Lower leg skin (tissue), 4 donors: ENCODE measurements around the gene NDUFB5. TPM values are rescaled to one million over a fixed set of nuclear protein-coding genes. Genes with fewer than 3 reads are reported as not detected.

Source experiments
- DNase-seq, 2 donors: peaks; one replicate each; pipeline ENCODE4 v3.0.0-alpha.2; 2019; ENCODE audit warnings: low spot score in 2 of 2
- H3K4me3 ChIP-seq: fragments of 200-600 bp; sonication (generic); 2 replicates; pipeline ENCODE4 v1.5.1; 2017; ENCODE audit warnings: mild to moderate bottlenecking, low read depth; ENCODE audit not compliant: poor library complexity, severe bottlenecking
- CTCF ChIP-seq, 3 donors: fragments of 450-650 bp; IDR thresholded peaks; one replicate each; pipeline ENCODE4 v1.5.1; 2016; ENCODE audit warnings: antibody characterized with exemption in 3 of 3, mild to moderate bottlenecking in 3 of 3, moderate library complexity in 2 of 3
- POLR2A ChIP-seq, 2 donors: fragments of 450-650 bp; IDR thresholded peaks; one replicate each; pipeline ENCODE4 v1.6.1; 2016 to 2017; ENCODE audit warnings: antibody characterized with exemption in 2 of 2, mild to moderate bottlenecking in 1 of 2, moderate library complexity in 1 of 2
- WGBS, 2 donors: methylation state at CpG; one replicate each; pipeline ENCODE4 v1.1.5; 2018; 5-methylcytosine and 5-hydroxymethylcytosine counted together
- intact Hi-C: fragments of 100-400 bp; cut with DNase I; formaldehyde crosslinking; loops from one replicate; pipeline ENCODE4 v1.15.0; 2023; ENCODE audit warnings: low total_unique reads
- total RNA-seq, 4 donors: library from RNA; depleted of rRNA; stranded (reverse); fragments of >200 nt; gene quantifications; one replicate each; pipeline ENCODE4 v1.1.0, GENCODE V29; 2016

Gene NDUFB5
- total RNA-seq, 4 donors from 2014 or later = 61.1 to 92.5 (median 78.3) TPM

- WGBS, 2 donors = 90 to 91% methylated on average over 2 of the region's 2 CpGs
- no peak for TF ChIP-seq POLR2A (IDR thresholded peaks at IDR 0.05)
- TF ChIP-seq CTCF (IDR thresholded peaks at IDR 0.05) = no peak
- DNase-seq = no peak
- H3K4me3 ChIP-seq = no peak overlapping the region
- intact Hi-C loops = no loop called here
Measured at GRCh38 chr3:179655236-179655635, 50.6 kb downstream of the NDUFB5 start.

DNA sequence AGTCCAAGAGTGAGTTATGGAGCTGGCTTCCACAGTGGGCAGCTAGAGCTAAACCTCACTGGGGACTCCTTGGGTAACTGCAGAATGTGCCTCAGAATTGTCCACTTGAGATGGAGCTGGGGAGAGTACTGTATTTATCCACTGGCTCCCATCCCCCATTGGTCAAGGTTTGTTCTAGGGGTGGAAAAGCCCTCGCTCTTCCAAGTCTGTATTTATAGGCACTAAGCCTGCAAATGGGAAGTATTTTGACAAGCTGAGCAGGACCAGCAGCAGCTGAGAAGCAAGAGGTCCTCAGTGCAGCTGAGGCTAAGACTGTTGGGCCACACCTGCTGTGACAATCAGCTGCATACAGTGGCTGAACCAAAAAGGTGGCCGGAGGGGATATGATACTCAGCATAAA, 54.0 kb downstream of the NDUFB5 start:
- no peak overlapping the region for H3K4me3 ChIP-seq
- TF ChIP-seq POLR2A (IDR thresholded peaks at IDR 0.05) (no peak), CTCF (IDR thresholded peaks at IDR 0.05) (no peak)
- peak in 1 of 2 donors; percentile 21 for DNase-seq
- 75 to 91% methylated on average over 2 of the region's 2 CpGs for WGBS, 2 donors
- intact Hi-C loops = no loop called here

- no peak for TF ChIP-seq POLR2A (IDR thresholded peaks at IDR 0.05)
- TF ChIP-seq CTCF (IDR thresholded peaks at IDR 0.05) = no peak
- H3K4me3 ChIP-seq = no peak overlapping the region
- 69 to 77% methylated on average over 3 of the region's 3 CpGs for WGBS, 2 donors
- DNase-seq = no peak
- intact Hi-C loops = no loop called here
Measured at GRCh38 chr3:179660872-179661271, 56.3 kb downstream of the NDUFB5 start.

DNA sequence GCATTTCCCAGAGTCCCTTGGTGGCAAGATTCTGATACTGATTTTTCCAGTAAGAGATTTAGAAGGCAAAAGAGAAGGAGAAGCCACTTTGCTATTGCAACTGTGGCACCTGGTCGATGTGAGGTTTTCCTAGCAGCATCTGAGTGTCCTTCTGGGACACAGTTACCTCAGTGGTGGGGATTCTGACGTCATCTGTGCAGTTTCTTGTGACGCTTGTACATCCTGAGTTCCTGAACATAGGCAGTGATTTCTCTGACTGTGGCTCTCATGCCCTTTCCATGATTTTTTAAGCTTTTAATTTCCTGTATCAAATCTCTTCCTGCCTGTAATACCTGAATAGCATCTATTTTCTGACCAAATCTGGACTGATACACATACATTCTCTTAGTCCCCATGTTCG, 57.2 kb downstream of the NDUFB5 start:
- WGBS, 2 donors = 77 to 82% methylated on average over 4 of the region's 4 CpGs
- peak in 1 of 2 donors; percentile 29 for DNase-seq
- no peak overlapping the region for H3K4me3 ChIP-seq
- intact Hi-C loops = no loop called here
- TF ChIP-seq CTCF (IDR thresholded peaks at IDR 0.05) = no peak
- no peak for TF ChIP-seq POLR2A (IDR thresholded peaks at IDR 0.05)

- no peak for DNase-seq
- no peak overlapping the region for H3K4me3 ChIP-seq
- no peak for TF ChIP-seq POLR2A (IDR thresholded peaks at IDR 0.05)
- TF ChIP-seq CTCF (IDR thresholded peaks at IDR 0.05) = no peak
- intact Hi-C loops = no loop called here
- 75 to 76% methylated on average over 1 of the region's 1 CpG for WGBS, 2 donors
Measured at GRCh38 chr3:179663093-179663492, 58.5 kb downstream of the NDUFB5 start.

DNA sequence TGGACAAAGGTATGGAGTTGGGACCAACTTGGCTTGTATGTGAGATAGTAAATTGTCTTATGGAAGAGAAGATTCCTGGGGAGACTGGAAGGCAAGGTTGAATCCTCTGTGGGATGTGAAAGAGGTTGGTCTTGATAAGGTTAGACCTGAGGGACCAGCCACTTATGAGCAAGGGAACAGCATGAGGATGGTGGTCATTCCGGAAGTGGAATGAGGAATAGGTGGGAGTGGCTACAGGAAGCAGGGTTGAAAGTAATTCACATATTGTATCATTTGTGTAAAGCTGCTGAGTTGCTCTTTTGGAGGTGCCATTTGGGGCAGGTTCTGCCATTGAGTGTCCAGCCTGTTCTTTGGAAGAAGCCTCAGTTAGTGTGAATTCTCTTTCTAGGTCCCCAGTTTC, 61.4 kb downstream of the NDUFB5 start:
- DNase-seq = no peak
- intact Hi-C loops = no loop called here
- no peak overlapping the region for H3K4me3 ChIP-seq
- WGBS, 2 donors = 57 to 67% methylated on average over 1 of the region's 1 CpG
- no peak for TF ChIP-seq CTCF (IDR thresholded peaks at IDR 0.05)
- no peak for TF ChIP-seq POLR2A (IDR thresholded peaks at IDR 0.05)
